Fibroblast of the conjunctiva (primary cell): ENCODE data around the gene PLXNA4.

Experiments used
- DNase-seq: peaks from one replicate; pipeline ENCODE4 v3.0.0-alpha.2; 2010; ENCODE audit warnings: low read depth

PLXNA4 gene

GRCh38 chr7:132562690-132563089 is 13.6 kb downstream of the PLXNA4 start:
- no peak for DNase-seq

- no peak for DNase-seq
Measured at GRCh38 chr7:132561763-132562162, 14.5 kb downstream of the PLXNA4 start.

GRCh38 chr7:132560825-132561529 is 15.3 kb downstream of the PLXNA4 start:
- DNase-seq: no peak

GRCh38 chr7:132560105-132560504 is 16.2 kb downstream of the PLXNA4 start:
- no peak for DNase-seq

GRCh38 chr7:132558815-132559214 is 17.5 kb downstream of the PLXNA4 start:
- no peak for DNase-seq

- DNase-seq: no peak
Measured at GRCh38 chr7:132557489-132558044, 18.7 kb downstream of the PLXNA4 start.

- DNase-seq: no peak
Measured at GRCh38 chr7:132554446-132554845, 21.8 kb downstream of the PLXNA4 start.

- no peak for DNase-seq
Measured at GRCh38 chr7:132553031-132553430, 23.2 kb downstream of the PLXNA4 start.

- DNase-seq: no peak
Measured at GRCh38 chr7:132551886-132552285, 24.4 kb downstream of the PLXNA4 start.

GRCh38 chr7:132551439-132551838 is 24.8 kb downstream of the PLXNA4 start:
- no peak for DNase-seq

GRCh38 chr7:132548489-132549078 is 27.7 kb downstream of the PLXNA4 start:
- no peak for DNase-seq

- no peak for DNase-seq
Measured at GRCh38 chr7:132547821-132548220, 28.4 kb downstream of the PLXNA4 start.

GRCh38 chr7:132546366-132547127 is 29.7 kb downstream of the PLXNA4 start:
- DNase-seq: no peak

GRCh38 chr7:132545756-132546155 is 30.5 kb downstream of the PLXNA4 start:
- no peak for DNase-seq

- DNase-seq: no peak
Measured at GRCh38 chr7:132544999-132545398, 31.3 kb downstream of the PLXNA4 start.

- no peak for DNase-seq
Measured at GRCh38 chr7:132544025-132544424, 32.2 kb downstream of the PLXNA4 start.

- DNase-seq: no peak
Measured at GRCh38 chr7:132542895-132543294, 33.4 kb downstream of the PLXNA4 start.

- DNase-seq: no peak
Measured at GRCh38 chr7:132541656-132542055, 34.6 kb downstream of the PLXNA4 start.

- no peak for DNase-seq
Measured at GRCh38 chr7:132537456-132538145, 38.7 kb downstream of the PLXNA4 start.

GRCh38 chr7:132536654-132537395 is 39.4 kb downstream of the PLXNA4 start:
- DNase-seq: no peak

GRCh38 chr7:132533916-132534315 is 42.4 kb downstream of the PLXNA4 start:
- no peak for DNase-seq

- no peak for DNase-seq
Measured at GRCh38 chr7:132532281-132532680, 44.0 kb downstream of the PLXNA4 start.
